ENCODE results near the gene B9D2.

B9D2 gene

DNA sequence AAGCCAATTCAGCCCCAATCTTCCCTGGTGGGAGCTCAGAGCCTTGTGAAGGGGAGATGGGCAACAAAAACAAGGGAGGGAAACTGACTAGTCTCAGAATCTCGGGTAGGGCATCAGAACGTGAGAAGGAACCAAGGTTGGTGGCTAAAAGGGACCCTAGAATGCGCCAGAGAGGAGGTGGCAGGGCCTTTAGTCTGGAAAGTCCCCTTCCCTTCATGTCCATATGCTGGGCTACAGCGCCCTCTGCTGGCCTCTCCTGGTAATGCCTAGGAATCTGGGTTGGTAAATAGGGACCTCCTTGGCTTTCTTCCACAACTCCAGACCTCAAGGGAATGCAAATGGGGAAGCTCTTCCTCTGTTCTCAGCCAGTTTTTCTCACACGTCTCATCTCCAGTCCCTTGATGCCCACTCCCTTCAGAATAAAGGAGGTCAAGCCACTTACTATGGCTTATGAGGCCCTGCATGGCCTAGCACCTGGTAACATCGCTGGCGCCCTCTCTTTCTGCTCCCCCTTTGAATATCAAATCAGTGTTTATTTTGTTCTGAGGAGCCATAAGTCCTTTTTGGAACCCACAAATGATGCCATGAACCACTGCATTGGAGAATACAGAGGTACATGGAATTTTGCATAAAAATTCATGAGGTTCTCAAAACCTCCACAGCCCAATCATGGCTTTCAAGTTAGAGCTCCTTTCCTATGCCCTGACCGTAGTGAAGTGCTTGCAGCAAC lies 55.3 kb downstream of the B9D2 start:
- peak; percentile 92 for DNase-seq

DNA sequence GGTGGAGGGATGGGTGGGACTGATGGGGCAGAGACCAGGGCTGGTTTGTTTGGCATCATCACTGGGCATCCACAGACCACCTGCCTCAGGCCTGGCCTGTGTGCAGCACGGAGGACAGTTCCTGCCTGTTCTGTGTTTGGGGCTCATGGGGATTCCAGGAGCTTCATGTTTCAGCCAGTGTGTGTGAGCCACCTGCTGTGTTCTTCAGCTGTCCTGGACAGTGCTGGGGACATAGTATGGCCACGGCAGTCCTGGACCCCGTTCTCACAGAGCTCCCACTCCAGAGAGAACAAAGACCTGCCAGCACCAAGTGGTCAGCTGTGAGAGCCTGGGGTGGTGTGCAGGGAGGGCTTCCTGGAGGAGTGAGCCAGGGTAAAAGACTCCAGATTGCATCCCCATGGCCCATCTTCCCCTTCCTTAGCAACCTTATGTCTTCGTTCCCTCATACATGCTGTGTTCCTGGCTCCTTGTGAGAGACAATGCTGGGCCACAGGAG lies 55.9 kb downstream of the B9D2 start:
- peak; percentile 60 for DNase-seq

- DNase-seq, result no peak
These were observed 56.7 kb downstream of the B9D2 start for GRCh38 chr19:41307090-41307875.

DNA sequence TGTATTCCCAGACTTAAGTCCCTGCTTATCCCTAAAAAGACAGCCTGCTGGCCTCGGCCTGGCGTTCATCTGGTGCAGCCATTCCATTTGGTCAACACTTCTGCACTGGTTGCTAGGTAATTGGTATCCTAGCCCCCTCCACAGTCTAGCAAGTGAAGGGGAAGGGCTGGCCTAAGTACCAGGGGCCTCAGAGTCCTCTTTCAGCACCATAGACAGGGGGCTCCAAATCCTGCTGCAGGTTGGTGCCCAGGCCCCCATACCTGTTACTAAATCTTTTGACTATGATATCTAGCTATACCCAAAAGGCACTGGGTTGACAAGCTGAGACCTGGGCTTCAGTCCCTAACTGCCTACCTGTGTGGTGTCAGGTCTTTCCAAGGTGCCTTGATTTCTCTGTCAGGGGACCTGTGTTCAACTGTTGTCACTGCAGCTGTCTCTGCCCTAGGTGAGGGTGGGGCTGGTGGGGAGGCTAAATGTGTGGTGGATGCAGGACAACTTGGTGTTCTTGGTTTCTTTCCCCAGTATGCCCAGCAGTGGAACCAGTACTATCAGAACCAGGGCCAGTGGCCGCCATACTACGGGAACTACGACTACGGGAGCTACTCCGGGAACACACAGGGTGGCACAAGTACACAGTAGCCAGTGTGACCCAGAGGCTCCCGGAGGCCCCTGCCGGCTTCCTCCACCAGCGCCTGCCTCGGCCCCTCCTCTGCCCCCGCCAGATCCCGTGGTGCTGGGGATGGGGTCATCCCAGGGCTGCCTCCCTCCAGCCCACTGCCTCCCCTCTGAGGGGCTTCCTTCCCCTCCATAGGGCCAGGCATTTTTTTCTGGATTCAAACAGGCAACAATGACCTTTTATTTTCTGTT lies 57.8 kb downstream of the B9D2 start:
- DNase-seq, result no peak

GRCh38 chr19:41304706-41305483 lies 59.1 kb downstream of the B9D2 start:
- DNase-seq, result no peak
